GM12873 (cell line): ENCODE measurements around the gene GNB5.

Experiments
- TF ChIP-seq, protein P1 (sequence below): IDR thresholded peaks from 2 replicates; pipeline ENCODE4 v1.5.1; 2012; ENCODE audit warnings: low read depth, mild to moderate bottlenecking, moderate library complexity, low read length, control low read depth; ENCODE audit not compliant: insufficient read depth; ENCODE audit errors: missing control alignments

GNB5 gene

DNA sequence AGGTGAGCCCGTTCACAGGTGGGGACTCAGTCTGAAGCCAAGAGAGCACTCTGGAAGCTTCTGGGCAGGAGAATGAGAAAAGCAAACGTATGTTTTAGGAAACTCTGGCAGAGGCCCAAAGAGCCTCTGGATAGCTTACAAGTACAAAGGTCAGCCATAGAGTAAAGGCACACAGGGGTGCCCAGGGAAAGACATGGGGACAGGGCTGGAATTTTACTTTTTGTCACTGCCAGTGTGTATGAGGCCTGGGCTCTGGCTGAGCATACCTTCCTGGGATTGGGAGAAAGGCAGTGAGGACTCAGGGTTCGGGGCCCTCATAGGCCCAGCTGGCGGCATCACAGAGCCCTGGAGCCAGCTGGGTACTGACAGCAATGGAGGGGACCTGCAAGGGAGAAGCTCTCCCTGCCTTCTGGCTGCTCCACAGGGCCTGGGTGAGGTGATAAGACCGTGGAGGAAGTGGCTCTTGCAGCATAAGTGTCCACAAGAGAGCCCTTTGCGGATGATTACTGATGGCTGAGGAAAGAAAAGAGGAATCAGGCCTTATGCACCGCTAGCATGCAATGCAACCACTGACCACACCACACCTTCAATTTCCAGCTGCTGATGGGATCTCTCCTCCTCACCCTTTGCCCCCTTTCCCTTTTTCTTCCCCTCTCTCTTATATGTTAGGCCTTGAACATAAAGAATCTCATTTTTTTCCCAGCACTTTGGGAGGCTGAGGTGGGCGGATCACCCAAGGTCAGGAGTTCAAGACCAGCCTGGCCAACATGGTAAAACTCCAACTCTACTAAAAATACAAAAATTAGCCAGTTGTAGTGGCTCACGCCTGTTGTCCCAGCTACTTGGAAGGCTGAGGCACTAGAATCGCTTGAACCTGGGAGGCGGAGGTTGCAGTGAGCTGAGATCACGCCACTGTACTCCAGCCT, 53.5 kb downstream of the GNB5 start:
- TF ChIP-seq, protein P1, sequence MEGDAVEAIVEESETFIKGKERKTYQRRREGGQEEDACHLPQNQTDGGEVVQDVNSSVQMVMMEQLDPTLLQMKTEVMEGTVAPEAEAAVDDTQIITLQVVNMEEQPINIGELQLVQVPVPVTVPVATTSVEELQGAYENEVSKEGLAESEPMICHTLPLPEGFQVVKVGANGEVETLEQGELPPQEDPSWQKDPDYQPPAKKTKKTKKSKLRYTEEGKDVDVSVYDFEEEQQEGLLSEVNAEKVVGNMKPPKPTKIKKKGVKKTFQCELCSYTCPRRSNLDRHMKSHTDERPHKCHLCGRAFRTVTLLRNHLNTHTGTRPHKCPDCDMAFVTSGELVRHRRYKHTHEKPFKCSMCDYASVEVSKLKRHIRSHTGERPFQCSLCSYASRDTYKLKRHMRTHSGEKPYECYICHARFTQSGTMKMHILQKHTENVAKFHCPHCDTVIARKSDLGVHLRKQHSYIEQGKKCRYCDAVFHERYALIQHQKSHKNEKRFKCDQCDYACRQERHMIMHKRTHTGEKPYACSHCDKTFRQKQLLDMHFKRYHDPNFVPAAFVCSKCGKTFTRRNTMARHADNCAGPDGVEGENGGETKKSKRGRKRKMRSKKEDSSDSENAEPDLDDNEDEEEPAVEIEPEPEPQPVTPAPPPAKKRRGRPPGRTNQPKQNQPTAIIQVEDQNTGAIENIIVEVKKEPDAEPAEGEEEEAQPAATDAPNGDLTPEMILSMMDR, result no peak

DNA sequence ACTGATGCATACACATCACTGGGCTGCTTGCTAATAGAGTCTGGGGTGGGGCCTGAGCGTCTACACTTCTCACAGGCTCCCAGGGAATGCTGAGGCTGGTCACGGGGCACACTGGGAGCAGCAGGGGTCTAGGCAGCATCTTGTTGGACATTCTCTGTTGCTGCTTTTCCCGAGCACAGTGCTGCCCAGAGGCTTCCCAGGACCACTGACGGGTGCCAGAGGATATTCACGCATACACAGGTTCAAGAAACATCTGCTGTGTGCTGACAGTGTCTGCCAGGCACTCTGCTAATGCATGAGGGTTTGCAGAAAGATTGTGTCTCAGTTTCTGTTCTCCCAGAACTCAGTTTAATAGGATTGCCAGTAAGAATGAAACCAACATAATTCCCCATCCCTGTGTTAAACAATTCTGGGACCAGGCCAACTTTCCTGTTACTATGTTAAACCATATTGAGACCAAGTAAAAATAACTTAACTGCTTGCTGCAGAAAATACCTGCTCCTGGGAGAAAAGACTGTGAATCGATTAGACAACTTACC, 54.7 kb downstream of the GNB5 start:
- TF ChIP-seq, protein P1, result no peak

- TF ChIP-seq, protein P1, result no peak
Observed at GRCh38 chr15:52134502-52135144, 56.6 kb downstream of the GNB5 start.

DNA sequence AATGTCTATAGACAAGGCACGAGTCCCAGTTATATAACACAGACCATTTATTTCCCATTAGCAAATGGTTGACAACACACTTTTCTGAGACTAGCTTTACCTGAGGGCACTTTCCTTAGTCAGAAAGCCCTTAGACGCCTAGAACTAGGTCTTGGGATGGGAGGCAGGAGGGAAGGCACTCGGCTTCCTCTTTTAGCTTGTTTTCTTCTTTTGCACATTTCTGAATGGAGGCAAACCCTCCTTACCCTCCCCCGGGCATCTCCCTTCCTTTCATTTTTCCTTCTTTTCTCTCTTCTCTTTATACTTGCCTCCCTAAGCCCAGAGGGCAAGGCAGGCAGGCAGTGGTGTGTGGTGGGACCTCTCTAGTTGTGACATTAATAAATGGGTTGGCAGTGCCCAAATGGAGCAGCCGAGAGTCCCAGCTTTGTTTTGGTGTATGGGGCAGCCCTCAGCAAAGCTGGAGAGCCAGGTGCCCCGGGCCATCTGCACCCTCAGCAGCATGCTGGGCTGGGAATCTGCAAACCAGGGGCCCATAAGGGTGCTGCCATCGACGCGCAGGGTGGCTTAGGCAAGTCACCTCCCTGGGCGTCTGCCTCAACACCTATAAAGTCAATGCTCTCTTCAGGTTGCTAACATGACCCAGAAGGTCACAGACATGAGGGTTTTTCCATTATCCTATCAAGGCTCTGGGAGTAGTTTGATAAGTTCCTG, 57.5 kb downstream of the GNB5 start:
- TF ChIP-seq, protein P1, result no peak

DNA sequence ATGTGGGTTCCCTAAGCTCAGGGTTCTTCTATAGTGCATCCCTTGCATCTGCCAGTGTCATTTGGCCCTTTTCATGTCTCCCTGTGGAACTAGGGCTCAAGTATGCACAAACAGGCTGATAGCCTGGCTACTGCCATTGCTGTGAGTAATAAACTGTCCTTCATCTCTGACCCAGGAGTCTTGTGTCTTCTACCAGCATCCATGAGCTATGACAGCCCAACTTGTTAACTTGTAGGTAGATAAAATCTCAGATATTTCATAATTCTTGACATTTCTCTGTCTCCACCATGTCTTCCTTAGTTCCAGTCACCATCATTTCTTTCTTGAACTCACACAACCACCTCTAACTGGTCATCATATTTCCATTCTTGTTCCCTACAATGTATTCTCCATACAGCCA, 59.1 kb downstream of the GNB5 start:
- TF ChIP-seq, protein P1, result no peak

DNA sequence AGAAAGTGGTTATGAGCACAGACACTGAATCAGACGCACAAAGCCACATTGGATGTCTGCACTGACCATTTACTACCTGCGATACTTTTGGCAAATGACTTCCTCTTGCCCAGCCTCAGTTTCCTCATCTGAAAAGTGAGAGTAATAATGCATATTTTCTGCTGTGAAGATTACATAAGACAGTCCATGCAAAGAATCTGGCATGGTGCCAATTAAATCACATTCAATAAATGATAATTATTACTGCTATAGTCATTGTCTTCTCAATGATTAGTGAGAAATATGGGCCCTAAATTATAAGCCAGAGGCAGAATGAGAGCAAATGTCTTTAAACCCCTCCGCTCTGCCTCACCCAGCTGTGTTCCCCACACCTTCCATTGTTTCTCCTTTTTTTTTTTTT, 62.6 kb downstream of the GNB5 start:
- TF ChIP-seq, protein P1, result no peak
